Measurements from ENCODE around the gene RSPH3.
"Not testable (repeated sequence)": the region's sequence is repeated elsewhere in the genome, so short reads cannot be mapped to it uniquely, and the experiment has no call there.

Gene RSPH3

GRCh38 chr6:159036673-159037072 lies 36.7 kb upstream of the RSPH3 start:
- DNase-seq (ENCODE audit: low read depth in 2 of 2) = no peak

GRCh38 chr6:159035891-159036290 lies 35.9 kb upstream of the RSPH3 start:
- no peak for TF ChIP-seq CTCF (IDR thresholded peaks at IDR 0.05; ENCODE audit: low read depth, low read length)
- DNase-seq (ENCODE audit: low read depth in 2 of 2) = no peak
- no peak overlapping the region for H3K4me3 ChIP-seq (replicated peaks in 1 of 2; ENCODE audit: low read depth in 2 of 2, low read length in 2 of 2)

More at GRCh38 chr6:159036673-159037072, 36.7 kb upstream of the RSPH3 start:
- no peak overlapping the region for H3K4me3 ChIP-seq (replicated peaks in 1 of 2; ENCODE audit: low read depth in 2 of 2, low read length in 2 of 2)
- TF ChIP-seq CTCF (IDR thresholded peaks at IDR 0.05; ENCODE audit: low read depth, low read length) = no peak

GRCh38 chr6:159033160-159034049 lies 33.4 kb upstream of the RSPH3 start:
- no peak for DNase-seq (ENCODE audit: low read depth in 2 of 2)
- no peak overlapping the region for H3K4me3 ChIP-seq (replicated peaks in 1 of 2; ENCODE audit: low read depth in 2 of 2, low read length in 2 of 2)
- TF ChIP-seq CTCF (IDR thresholded peaks at IDR 0.05; ENCODE audit: low read depth, low read length) = no peak

- H3K4me3 ChIP-seq (replicated peaks in 1 of 2; ENCODE audit: low read depth in 2 of 2, low read length in 2 of 2) = no peak overlapping the region
- TF ChIP-seq CTCF (IDR thresholded peaks at IDR 0.05; ENCODE audit: low read depth, low read length) = no peak
These were observed 31.8 kb upstream of the RSPH3 start for GRCh38 chr6:159031846-159032245.

GRCh38 chr6:159030168-159030567 lies 30.2 kb upstream of the RSPH3 start:
- TF ChIP-seq CTCF (IDR thresholded peaks at IDR 0.05; ENCODE audit: low read depth, low read length) = no peak

More at GRCh38 chr6:159031846-159032245, 31.8 kb upstream of the RSPH3 start:
- no peak for DNase-seq (ENCODE audit: low read depth in 2 of 2)

GRCh38 chr6:159025224-159025623 lies 25.2 kb upstream of the RSPH3 start:
- DNase-seq (ENCODE audit: low read depth in 2 of 2); H3K4me3 ChIP-seq (replicated peaks in 1 of 2; ENCODE audit: low read depth in 2 of 2, low read length in 2 of 2): not testable (repeated sequence)

More at GRCh38 chr6:159030168-159030567, 30.2 kb upstream of the RSPH3 start:
- no peak for DNase-seq (ENCODE audit: low read depth in 2 of 2)
- no peak overlapping the region for H3K4me3 ChIP-seq (replicated peaks in 1 of 2; ENCODE audit: low read depth in 2 of 2, low read length in 2 of 2)

GRCh38 chr6:159023893-159024292 lies 23.9 kb upstream of the RSPH3 start:
- TF ChIP-seq CTCF (IDR thresholded peaks at IDR 0.05; ENCODE audit: low read depth, low read length) = no peak
- no peak for DNase-seq (ENCODE audit: low read depth in 2 of 2)
- H3K4me3 ChIP-seq (replicated peaks in 1 of 2; ENCODE audit: low read depth in 2 of 2, low read length in 2 of 2) = no peak overlapping the region

Measured in cardiac fibroblast (primary cell).